Measurements from ENCODE around the gene ABCD1.
"Not testable (repeated sequence)": the region's sequence is repeated elsewhere in the genome, so short reads cannot be mapped to it uniquely, and the experiment has no call there.

The ABCD1 gene

GRCh38 chrX:153694687-153695270 is 29.9 kb upstream of the ABCD1 start:
- DNase-seq: no peak

- no peak for DNase-seq
Observed at GRCh38 chrX:153696100-153696499, 28.6 kb upstream of the ABCD1 start.

- DNase-seq: not testable (repeated sequence)
Observed at GRCh38 chrX:153696538-153696937, 28.1 kb upstream of the ABCD1 start.

GRCh38 chrX:153696986-153697722 is 27.5 kb upstream of the ABCD1 start:
- DNase-seq: not testable (repeated sequence)

GRCh38 chrX:153697924-153698865 is 26.5 kb upstream of the ABCD1 start:
- DNase-seq: no peak

- DNase-seq: not testable (repeated sequence)
Observed at GRCh38 chrX:153699210-153699783, 25.4 kb upstream of the ABCD1 start.

GRCh38 chrX:153699784-153700371 is 24.8 kb upstream of the ABCD1 start:
- DNase-seq: not testable (repeated sequence)

GRCh38 chrX:153700376-153700945 is 24.2 kb upstream of the ABCD1 start:
- DNase-seq: no peak

GRCh38 chrX:153700967-153701366 is 23.7 kb upstream of the ABCD1 start:
- DNase-seq: no peak

GRCh38 chrX:153701706-153702105 is 22.9 kb upstream of the ABCD1 start:
- DNase-seq: no peak

GRCh38 chrX:153702336-153703035 is 22.2 kb upstream of the ABCD1 start:
- no peak for DNase-seq

- no peak for DNase-seq
Observed at GRCh38 chrX:153703036-153703370, 21.7 kb upstream of the ABCD1 start.

GRCh38 chrX:153704021-153704526 is 20.6 kb upstream of the ABCD1 start:
- no peak for DNase-seq

- DNase-seq: not testable (repeated sequence)
Observed at GRCh38 chrX:153704631-153705402, 19.8 kb upstream of the ABCD1 start.

- DNase-seq: not testable (repeated sequence)
Observed at GRCh38 chrX:153705403-153706060, 19.1 kb upstream of the ABCD1 start.

GRCh38 chrX:153706799-153707198 is 17.9 kb upstream of the ABCD1 start:
- no peak for DNase-seq

GRCh38 chrX:153707406-153707805 is 17.2 kb upstream of the ABCD1 start:
- no peak for DNase-seq

GRCh38 chrX:153708415-153708814 is 16.2 kb upstream of the ABCD1 start:
- DNase-seq: no peak

GRCh38 chrX:153709726-153710674 is 14.7 kb upstream of the ABCD1 start:
- no peak for DNase-seq
